ENCODE data around the gene SLC12A6.

The SLC12A6 gene

DNA sequence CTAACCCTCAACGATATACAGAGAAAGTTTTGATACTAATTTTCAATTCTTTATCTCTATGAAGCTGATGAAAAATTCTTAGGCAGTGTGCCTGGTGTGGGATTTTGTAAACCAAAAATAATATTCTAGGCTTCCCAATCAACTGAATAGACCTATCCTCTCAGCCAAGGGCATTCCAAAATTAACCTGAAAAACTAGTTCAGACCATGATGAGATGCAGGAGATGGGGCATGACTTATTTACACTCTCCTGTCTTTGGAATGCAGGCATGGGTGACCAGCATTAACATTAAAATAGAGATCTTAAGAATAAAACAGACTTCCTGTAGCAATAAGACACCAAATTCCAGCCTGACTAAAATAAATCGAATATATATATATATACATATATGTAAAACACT lies 37.2 kb upstream of the SLC12A6 start:
- Histone ChIP-seq H3K9ac (ENCODE audit: low read length) (no peak overlapping the region), H4K20me1 (ENCODE audit: low read depth, low read length) (no peaks in the 10 kb centered on the region), H3F3A (ENCODE audit: insufficient read depth) (no peaks in the 10 kb centered on the region), H3K27ac (ENCODE audit: low read depth, low read length) (no peak overlapping the region), H3K27me3 (ENCODE audit: low read length) (no peaks in the 10 kb centered on the region), H3K36me3 (ENCODE audit: low read length) (no peaks in the 10 kb centered on the region), H3K9me2 (replicated peaks; ENCODE audit: insufficient read depth, low read length) (no peaks in the 10 kb centered on the region), H2AFZ (ENCODE audit: low read depth, low read length, severe bottlenecking) (no peak overlapping the region), H3K79me2 (ENCODE audit: insufficient read depth, low read length) (no peaks in the 10 kb centered on the region), H3K4me2 (ENCODE audit: low read depth, low read length, poor library complexity, severe bottlenecking) (no peak overlapping the region), H3K4me3 (ENCODE audit: insufficient read depth, low read length, poor library complexity, severe bottlenecking) (no peak overlapping the region), H3K9me3 (ENCODE audit: insufficient read depth, low read length) (no peaks in the 10 kb centered on the region)
- TF ChIP-seq EZH2phosphoT487 (conservative IDR thresholded peaks at IDR 0.05; ENCODE audit: low read length) (no peak), CTCF (IDR thresholded peaks at IDR 0.05; ENCODE audit: insufficient read depth, low read length, poor library complexity, severe bottlenecking) (no peak)

DNA sequence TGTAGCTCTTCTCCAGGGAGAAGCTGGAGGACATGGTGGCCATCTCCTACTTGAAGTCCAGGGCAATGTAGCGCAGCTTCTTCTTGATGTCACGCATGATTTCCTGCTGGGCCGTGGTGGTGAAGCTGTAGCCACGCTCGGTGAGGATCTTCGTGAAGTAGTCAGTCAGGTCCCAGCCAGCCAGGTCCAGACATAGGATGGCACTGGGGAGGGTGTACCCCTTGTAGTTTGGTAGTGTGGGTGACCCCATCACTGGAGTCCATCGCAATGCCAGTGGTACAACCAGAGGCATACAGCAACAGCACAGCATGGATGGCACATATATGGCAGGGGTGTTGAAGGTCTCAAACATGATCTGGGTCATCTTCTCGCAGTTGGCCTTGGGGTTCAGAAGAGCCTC lies 36.4 kb upstream of the SLC12A6 start:
- TF ChIP-seq CTCF (IDR thresholded peaks at IDR 0.05; ENCODE audit: insufficient read depth, low read length, poor library complexity, severe bottlenecking) (no peak), EZH2phosphoT487 (conservative IDR thresholded peaks at IDR 0.05; ENCODE audit: low read length) (no peak)
- H3K4me3 ChIP-seq (ENCODE audit: insufficient read depth, low read length, poor library complexity, severe bottlenecking): no peak overlapping the region
- H3K9me3 ChIP-seq (ENCODE audit: insufficient read depth, low read length): no peaks in the 10 kb centered on the region
- no peak overlapping the region for H2AFZ ChIP-seq (ENCODE audit: low read depth, low read length, severe bottlenecking)
- H3K9ac ChIP-seq (ENCODE audit: low read length): no peak overlapping the region
- H3K27me3 ChIP-seq (ENCODE audit: low read length): no peaks in the 10 kb centered on the region
- no peaks in the 10 kb centered on the region for H4K20me1 ChIP-seq (ENCODE audit: low read depth, low read length)
- H3K27ac ChIP-seq (ENCODE audit: low read depth, low read length): no peak overlapping the region
- H3F3A ChIP-seq (ENCODE audit: insufficient read depth): no peaks in the 10 kb centered on the region
- no peaks in the 10 kb centered on the region for H3K36me3 ChIP-seq (ENCODE audit: low read length)
- no peak overlapping the region for H3K4me2 ChIP-seq (ENCODE audit: low read depth, low read length, poor library complexity, severe bottlenecking)
- no peaks in the 10 kb centered on the region for H3K79me2 ChIP-seq (ENCODE audit: insufficient read depth, low read length)
- no peaks in the 10 kb centered on the region for H3K9me2 ChIP-seq (replicated peaks; ENCODE audit: insufficient read depth, low read length)

- H3K79me2 ChIP-seq (ENCODE audit: insufficient read depth, low read length): peaks cover 8% of the 10 kb centered on the region; the same call in 1 of the 2 replicates
- H3K36me3 ChIP-seq (ENCODE audit: low read length): no peaks in the 10 kb centered on the region
- no peak overlapping the region for H3K4me2 ChIP-seq (ENCODE audit: low read depth, low read length, poor library complexity, severe bottlenecking)
- no peak overlapping the region for H3K4me3 ChIP-seq (ENCODE audit: insufficient read depth, low read length, poor library complexity, severe bottlenecking)
- no peaks in the 10 kb centered on the region for H4K20me1 ChIP-seq (ENCODE audit: low read depth, low read length)
- TF ChIP-seq CTCF (IDR thresholded peaks at IDR 0.05; ENCODE audit: insufficient read depth, low read length, poor library complexity, severe bottlenecking) (no peak), EZH2phosphoT487 (conservative IDR thresholded peaks at IDR 0.05; ENCODE audit: low read length) (no peak)
- no peaks in the 10 kb centered on the region for H3K27me3 ChIP-seq (ENCODE audit: low read length)
- no peak overlapping the region for H3K9ac ChIP-seq (ENCODE audit: low read length)
- no peaks in the 10 kb centered on the region for H3K9me3 ChIP-seq (ENCODE audit: insufficient read depth, low read length)
- H3K9me2 ChIP-seq (replicated peaks; ENCODE audit: insufficient read depth, low read length): no peaks in the 10 kb centered on the region
- no peak overlapping the region for H3K27ac ChIP-seq (ENCODE audit: low read depth, low read length)
- H3F3A ChIP-seq (ENCODE audit: insufficient read depth): peaks cover 5% of the 10 kb centered on the region
- H2AFZ ChIP-seq (ENCODE audit: low read depth, low read length, severe bottlenecking): no peak overlapping the region
Observed at GRCh38 chr15:34370643-34371042, 33.1 kb upstream of the SLC12A6 start.
